NK-92 (cell line): ENCODE results near the gene BCOR.

ENCODE experiments used
- DNase-seq: peaks from one replicate; lab custom pipeline; 2025; ENCODE audit not compliant: unreplicated experiment; lab: John Stamatoyannopoulos, UW

BCOR gene

GRCh38 chrX:40099055-40099958 is 1.5 kb upstream of the BCOR start:
- no peak for DNase-seq

DNA sequence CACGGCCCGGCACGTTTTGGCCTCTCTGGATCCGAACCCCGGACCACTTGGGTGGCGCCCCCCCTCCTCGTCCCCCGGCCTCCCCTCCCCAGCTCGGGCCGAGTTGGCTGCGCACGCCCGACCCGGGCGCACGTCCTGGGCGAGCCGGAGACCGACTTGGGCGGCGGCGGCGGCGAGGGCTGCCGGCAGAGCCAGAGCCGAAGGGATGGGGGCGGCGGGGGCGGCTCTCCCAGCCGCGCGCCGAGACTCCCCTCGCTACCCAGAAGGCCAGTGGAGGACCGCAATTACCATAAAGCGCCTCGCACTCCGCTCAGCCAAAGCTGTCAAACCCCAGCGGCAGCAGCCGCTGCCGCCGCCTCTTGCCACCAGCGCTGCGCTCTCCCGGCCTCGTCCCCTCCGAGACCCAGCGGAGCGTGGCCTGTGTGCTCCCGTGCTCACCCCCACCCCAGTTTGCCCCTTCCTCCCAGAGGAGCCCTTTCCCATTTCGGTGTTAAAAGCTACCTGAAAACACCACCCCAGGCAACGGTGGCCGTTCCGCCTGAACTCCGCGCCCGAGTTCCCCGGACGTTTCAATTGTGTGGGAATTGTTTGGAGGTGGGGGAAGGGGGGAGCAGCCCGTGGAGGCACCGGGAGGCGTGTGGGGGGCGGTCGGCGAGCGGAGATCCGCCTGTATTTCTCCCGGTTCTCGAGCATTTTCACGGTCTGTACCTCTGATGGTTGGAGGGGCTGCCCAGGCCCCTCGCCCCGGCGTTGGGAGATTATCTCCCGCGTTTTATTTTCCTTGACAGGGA is 701 bp upstream of the BCOR start:
- no peak for DNase-seq

GRCh38 chrX:40097141-40097503 is 636 bp downstream of the BCOR start:
- no peak for DNase-seq

- no peak for DNase-seq
Observed at GRCh38 chrX:40096395-40097091, 1.2 kb downstream of the BCOR start.

DNA sequence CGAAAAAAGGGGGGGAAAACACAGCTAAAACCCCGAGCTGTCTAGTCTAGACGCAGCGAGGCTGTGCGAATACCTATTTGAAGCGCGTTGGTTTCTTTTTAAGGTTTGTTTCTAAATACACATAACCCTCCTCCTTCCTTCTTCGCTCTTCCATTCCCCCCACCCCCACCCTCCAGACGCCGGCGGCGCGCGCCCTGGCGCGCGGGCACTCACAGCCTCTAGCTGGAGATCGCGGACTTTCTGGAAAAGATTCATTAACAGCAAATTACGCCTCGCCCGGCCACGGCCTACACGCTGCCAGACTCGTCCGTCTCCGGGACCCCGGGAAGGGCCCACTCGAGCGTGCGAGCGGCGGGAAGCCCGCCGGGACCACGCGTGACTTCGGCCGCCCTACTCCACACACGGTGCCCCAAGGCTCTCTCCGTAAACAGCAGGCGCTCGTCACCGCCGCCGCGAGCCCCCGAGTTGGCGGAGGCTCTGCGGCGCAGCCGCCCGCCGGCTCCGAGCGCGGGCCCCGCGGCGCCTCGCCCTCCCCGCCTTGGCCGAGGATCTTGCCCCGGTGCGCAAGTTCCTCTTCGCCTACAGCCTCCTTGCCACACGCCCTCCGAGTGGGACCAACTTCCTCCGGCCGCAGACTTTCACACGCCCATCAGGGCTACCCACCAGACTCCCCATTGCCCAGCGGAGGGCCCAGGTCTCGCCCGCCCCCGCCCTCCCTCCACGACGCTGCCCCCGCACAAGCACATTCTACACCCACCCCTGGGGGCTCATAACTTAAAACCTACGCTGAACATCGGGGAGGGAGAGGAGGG is 2.0 kb downstream of the BCOR start:
- DNase-seq = no peak

GRCh38 chrX:40094900-40095582 is 2.7 kb downstream of the BCOR start:
- DNase-seq = no peak

GRCh38 chrX:40094041-40094899 is 3.5 kb downstream of the BCOR start:
- DNase-seq = no peak

DNA sequence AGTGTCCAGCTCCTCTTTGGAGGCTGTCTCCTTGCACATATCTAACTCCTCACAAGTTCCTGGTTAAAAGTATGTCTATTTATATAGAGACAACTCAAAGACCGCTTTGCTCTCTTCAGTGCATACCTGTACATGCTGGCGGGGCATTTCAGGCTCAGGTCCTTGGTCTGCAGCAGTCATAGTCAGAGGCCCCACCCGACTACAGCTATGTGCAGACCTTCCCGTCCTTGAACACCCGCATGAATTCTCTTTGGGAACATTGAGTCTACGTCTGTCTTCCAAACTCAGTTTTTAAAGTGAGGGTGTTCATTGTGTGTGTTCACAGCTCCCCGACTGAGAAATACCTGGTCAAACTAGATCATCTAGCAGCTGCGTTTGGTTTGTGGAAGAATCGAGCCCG is 4.2 kb downstream of the BCOR start:
- no peak for DNase-seq

DNA sequence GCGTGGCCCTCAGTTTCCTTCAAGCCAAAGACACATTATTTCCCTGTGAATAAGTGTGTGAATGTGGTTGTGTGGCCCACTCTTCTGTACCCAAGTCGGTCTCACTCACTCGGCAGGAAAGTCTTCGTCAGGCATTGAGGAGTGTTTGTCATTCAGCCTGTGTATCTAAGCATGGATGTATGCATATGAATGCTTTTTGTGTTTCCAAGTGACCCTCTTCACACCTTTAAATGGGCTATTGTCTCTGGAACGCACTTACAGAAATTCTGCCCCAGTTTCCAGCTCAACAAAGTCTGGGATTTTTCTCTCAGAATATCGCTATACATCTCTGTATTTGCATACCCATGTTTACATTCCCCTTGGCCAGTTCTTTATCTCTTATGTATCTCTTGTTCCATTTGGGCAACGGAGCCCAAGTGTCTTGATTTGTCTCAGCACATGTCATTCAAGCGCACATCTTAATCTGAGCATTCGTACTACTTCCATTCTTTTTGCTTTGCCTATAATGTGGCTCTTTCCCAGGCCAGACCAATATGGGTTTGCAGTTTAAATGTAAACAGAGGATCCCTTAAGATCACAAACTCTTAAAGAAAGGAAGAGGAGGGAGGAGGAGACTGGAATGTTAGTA is 4.8 kb downstream of the BCOR start:
- DNase-seq = no peak

DNA sequence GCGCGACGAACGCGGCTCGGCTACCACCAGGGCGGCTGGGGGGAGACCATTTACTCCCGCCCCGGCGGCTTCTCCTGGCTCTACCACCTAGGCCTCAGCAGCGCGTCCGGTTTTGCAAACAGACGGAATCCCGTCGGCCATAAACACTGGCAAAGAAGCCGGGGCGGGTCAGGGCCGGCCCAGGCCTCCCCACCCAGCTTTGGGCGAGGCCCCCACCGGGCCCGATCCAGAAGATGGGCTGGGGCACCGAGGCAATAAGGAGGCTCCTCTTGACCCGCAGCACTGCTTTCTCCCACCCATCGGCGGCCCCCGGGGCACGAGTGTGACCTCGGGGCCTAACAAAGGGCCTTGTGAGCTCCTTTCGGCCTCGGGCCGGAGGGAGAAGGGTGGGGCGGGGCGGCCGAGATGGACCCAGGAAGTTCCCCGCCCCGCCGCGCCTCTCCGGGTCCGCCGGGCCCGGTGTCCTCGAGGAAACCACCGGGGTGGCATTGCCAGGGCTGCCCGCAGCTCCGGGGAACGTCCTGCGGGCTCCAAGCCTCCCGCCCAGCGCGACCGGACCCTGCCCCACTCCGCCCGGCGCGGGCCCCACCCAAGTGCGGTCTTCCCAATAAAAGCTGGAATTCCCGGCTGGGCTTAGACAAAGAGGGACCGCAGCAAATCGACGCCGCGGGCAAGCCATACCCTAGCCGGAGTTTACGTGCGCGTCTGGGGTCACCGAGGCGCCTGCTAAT is 5.9 kb downstream of the BCOR start:
- no peak for DNase-seq

DNA sequence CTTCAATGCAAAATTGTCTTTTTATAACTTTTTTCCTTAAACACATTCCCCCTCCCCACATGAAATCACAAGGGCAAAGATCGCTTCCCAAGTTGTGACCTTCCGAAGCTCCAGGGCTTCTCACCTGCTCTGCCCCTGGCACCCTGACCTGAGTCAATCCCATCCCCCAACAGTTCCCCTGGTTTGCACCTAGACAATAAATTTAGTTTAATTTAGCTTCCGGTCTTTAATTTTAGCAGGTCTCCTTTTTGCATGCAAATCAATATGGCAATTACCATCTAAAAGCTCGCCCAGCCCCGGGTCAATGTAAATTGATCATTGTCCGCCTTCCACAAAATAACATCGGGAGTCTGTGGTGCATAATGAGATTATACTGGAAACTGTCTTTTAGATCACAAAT is 6.8 kb downstream of the BCOR start:
- DNase-seq = no peak

DNA sequence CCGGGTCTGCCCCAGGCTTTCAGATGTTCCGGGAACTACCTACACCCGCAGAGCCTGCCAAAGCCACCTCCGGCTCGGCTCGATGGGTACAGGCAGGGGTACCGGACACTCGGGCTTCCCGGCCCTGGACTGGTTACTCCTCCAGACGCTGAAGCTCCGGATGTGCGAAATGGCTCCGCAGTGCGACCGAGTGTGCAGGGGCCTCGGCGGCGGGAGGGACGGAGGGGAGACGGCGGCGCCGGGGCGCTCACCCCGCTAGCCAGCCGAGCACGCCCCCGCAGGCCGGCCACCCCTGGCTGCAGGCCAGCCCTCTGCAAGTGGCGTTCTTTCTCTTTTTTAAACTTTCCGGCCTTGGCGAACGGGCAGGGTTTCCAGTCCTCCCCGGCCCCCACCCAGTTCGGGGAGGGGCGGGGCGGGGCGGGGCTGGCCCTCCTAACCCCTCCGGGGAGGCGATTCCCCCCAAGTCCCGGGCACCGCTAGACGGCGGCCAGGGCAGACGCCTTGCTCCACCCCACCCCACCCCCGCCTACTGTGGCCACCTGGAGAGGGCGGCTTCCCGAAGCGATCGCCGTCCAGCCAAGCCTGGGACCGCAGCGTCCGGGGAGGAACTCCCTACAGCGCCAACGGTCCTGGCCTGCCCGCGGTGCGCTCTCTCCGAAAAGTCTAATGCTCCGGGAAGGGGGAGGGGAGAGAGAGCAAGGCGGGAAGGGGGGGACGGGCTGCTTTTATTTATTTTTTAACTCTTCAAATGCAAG is 7.5 kb downstream of the BCOR start:
- no peak for DNase-seq

- DNase-seq = no peak
Observed at GRCh38 chrX:40088803-40089540, 8.8 kb downstream of the BCOR start.

- DNase-seq = no peak
Observed at GRCh38 chrX:40088299-40088625, 9.5 kb downstream of the BCOR start.

GRCh38 chrX:40087425-40088298 is 10.1 kb downstream of the BCOR start:
- no peak for DNase-seq
